DMS79 treated with DMSO at 0.1 percent for 48 hours (cell line): ENCODE measurements around the gene JAKMIP1.
A peak's percentile ranks its signal among the peaks of the same experiment; 100 is the strongest.

Experiments used
- DNase-seq: peaks from one replicate; lab custom pipeline; 2025; lab: John Stamatoyannopoulos, UW

Gene JAKMIP1

GRCh38 chr4:6200011-6200921 lies at the start of gene JAKMIP1:
Gene JAKMIP1 (minus strand): TSS chr4:6200549. CDS start chr4:6112850, 87,699 bp downstream.
- peak; percentile 28 for DNase-seq

- DNase-seq, result no peak
Measured at GRCh38 chr4:6248394-6248793, 48.0 kb upstream of the JAKMIP1 start.

- no peak for DNase-seq
Measured at GRCh38 chr4:6246170-6246634, 45.9 kb upstream of the JAKMIP1 start.

- no peak for DNase-seq
Measured at GRCh38 chr4:6245246-6246169, 45.2 kb upstream of the JAKMIP1 start.

- no peak for DNase-seq
Measured at GRCh38 chr4:6242271-6243029, 42.1 kb upstream of the JAKMIP1 start.

- no peak for DNase-seq
Measured at GRCh38 chr4:6241062-6241845, 40.9 kb upstream of the JAKMIP1 start.

- DNase-seq, result no peak
Measured at GRCh38 chr4:6239968-6240367, 39.6 kb upstream of the JAKMIP1 start.

- no peak for DNase-seq
Measured at GRCh38 chr4:6239486-6239885, 39.1 kb upstream of the JAKMIP1 start.

GRCh38 chr4:6236816-6237390 lies 36.6 kb upstream of the JAKMIP1 start:
- no peak for DNase-seq

GRCh38 chr4:6235901-6236640 lies 35.7 kb upstream of the JAKMIP1 start:
- DNase-seq, result no peak

- DNase-seq, result no peak
Measured at GRCh38 chr4:6235012-6235411, 34.7 kb upstream of the JAKMIP1 start.

- no peak for DNase-seq
Measured at GRCh38 chr4:6233929-6234328, 33.6 kb upstream of the JAKMIP1 start.

GRCh38 chr4:6232836-6233785 lies 32.8 kb upstream of the JAKMIP1 start:
- no peak for DNase-seq

GRCh38 chr4:6231663-6232165 lies 31.4 kb upstream of the JAKMIP1 start:
- DNase-seq, result no peak

GRCh38 chr4:6230827-6231662 lies 30.7 kb upstream of the JAKMIP1 start:
- no peak for DNase-seq

GRCh38 chr4:6230502-6230785 lies 30.1 kb upstream of the JAKMIP1 start:
- DNase-seq, result no peak

GRCh38 chr4:6229671-6230501 lies 29.5 kb upstream of the JAKMIP1 start:
- DNase-seq, result no peak
